RWPE1 (cell line): ENCODE data around the gene FAM151A.
A peak's percentile ranks its signal among the peaks of the same experiment; 100 is the strongest.

Experiments used
- CTCF ChIA-PET: fragments of 350-600 bp; sonication (Branson Sonifier 250); formaldehyde crosslinking; extraction: SDS; loops from one replicate; lab custom pipeline; 2021; lab: Yijun Ruan, JAX
- POLR2A ChIA-PET: fragments of 400-600 bp; formaldehyde crosslinking; extraction: SDS; loops from one replicate; lab custom pipeline; 2020; ENCODE audit warnings: antibody characterized with exemption; ENCODE audit not compliant: low non-redundant PET; lab: Yijun Ruan, JAX
- DNase-seq: peaks from one replicate; pipeline ENCODE4 v3.0.0; 2012; ENCODE audit warnings: low spot score
- H3K27ac ChIP-seq: fragments of 450-650 bp; 2 replicates; pipeline ENCODE4 v1.5.1; 2017
- CTCF ChIP-seq: fragments of 450-650 bp; conservative IDR thresholded peaks from 2 replicates; pipeline ENCODE4 v1.5.1; 2017; ENCODE audit warnings: low read depth, mild to moderate bottlenecking

The FAM151A gene

GRCh38 chr1:54623216-54624007 is at the start of gene FAM151A:
Gene FAM151A, minus strand, starts transcription at chr1:54623525. Its CDS starts 130 bp downstream, at chr1:54623395.
- no peak for DNase-seq
- ChIA-PET POLR2A (no interaction called here), CTCF (no interaction called here)
- no peak for TF ChIP-seq CTCF
- H3K27ac ChIP-seq = no peak within 1 kb of the TSS

- ChIA-PET POLR2A (no interaction called here), CTCF (interaction anchor here (0.6 kb wide), 1 partner anchor 437 kb away, joined by 5 read pairs; no protein-coding TSS in a partner anchor)
- no peak overlapping the region for H3K27ac ChIP-seq
- peak; percentile 74 for TF ChIP-seq CTCF
- DNase-seq = peak; percentile 57
These were observed 48.8 kb upstream of the FAM151A start for GRCh38 chr1:54671985-54672608.

GRCh38 chr1:54668567-54668966 is 45.2 kb upstream of the FAM151A start:
- CTCF ChIA-PET = no interaction called here
- POLR2A ChIA-PET = no interaction called here
- DNase-seq = no peak

GRCh38 chr1:54667797-54668196 is 44.5 kb upstream of the FAM151A start:
- no peak for TF ChIP-seq CTCF
- CTCF ChIA-PET = interaction anchor here (0.7 kb wide), 1 partner anchor 148 kb away, joined by 3 read pairs; no protein-coding TSS in a partner anchor
- POLR2A ChIA-PET = no interaction called here
- no peak for DNase-seq
- no peak overlapping the region for H3K27ac ChIP-seq

More at GRCh38 chr1:54668567-54668966, 45.2 kb upstream of the FAM151A start:
- no peak overlapping the region for H3K27ac ChIP-seq
- no peak for TF ChIP-seq CTCF

- H3K27ac ChIP-seq = no peak overlapping the region
- ChIA-PET POLR2A (no interaction called here), CTCF (no interaction called here)
- TF ChIP-seq CTCF = no peak
- DNase-seq = no peak
These were observed 43.0 kb upstream of the FAM151A start for GRCh38 chr1:54666333-54666732.

- no peak for DNase-seq
- no peak for TF ChIP-seq CTCF
- CTCF ChIA-PET = no interaction called here
- POLR2A ChIA-PET = no interaction called here
- H3K27ac ChIP-seq = no peak overlapping the region
These were observed 42.5 kb upstream of the FAM151A start for GRCh38 chr1:54665852-54666251.
